Amniotic epithelial cell (primary cell): ENCODE data around the gene AMD1.
A peak's percentile ranks its signal among the peaks of the same experiment; 100 is the strongest.

Experiments used
- DNase-seq: peaks from one replicate; pipeline ENCODE4 v3.0.0-alpha.2; 2010; ENCODE audit warnings: low read depth

Gene AMD1

DNA sequence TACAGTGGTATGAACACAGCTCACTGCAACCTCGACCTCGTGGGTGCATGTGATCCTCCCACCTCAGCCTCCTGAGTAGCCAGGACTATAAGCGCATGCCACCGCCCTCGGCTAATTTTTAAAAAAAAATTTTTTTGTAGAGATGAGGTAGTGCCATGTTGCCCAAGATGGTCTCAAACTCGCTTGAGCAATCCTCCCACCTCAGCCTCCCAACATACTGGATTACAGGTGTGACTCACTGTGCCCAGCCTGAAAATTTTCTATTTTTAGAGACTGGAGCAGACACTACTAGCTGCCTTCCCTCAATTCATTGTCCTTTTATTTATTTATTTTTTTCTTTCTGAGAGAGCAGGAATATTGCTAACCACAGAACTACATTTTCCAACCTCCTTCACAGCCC is 63.6 kb downstream of the AMD1 start:
- DNase-seq, result peak; percentile 51

DNA sequence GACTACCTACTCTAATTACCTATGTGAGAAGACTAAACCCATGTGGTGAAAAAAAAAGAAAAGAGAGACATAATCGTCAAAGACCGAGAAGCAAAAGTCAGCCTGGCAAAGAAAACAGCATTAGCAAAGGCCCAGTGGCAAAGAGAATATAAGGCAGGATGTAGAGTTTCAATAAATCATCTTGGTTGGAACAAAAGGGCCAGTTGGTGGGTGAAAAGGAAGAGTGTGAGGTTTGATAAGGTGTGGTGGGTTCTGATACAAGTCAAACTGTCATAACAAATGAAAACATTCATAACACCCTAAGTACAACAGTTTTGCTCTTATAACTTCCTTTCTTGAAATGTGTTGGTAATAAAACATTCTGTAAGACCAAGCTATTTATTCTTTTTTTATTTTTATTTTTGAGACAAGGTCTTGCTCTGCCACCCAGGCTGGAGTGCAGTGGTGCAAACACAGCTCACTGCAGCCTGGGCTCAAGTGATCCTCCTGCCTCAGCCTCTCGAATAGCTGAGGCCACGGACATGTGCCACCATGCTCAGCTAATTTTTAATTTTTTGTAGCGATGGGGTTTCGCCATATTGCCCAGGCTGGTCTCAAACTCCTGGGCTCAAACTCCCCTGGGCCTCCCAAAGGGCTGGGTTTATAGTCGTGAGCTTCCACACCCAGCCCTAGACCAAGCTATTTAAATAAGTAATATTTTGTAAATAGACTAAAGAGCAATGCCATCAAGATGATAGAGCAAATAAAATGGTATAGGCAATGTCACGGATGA is 65.0 kb downstream of the AMD1 start:
- DNase-seq, result no peak

DNA sequence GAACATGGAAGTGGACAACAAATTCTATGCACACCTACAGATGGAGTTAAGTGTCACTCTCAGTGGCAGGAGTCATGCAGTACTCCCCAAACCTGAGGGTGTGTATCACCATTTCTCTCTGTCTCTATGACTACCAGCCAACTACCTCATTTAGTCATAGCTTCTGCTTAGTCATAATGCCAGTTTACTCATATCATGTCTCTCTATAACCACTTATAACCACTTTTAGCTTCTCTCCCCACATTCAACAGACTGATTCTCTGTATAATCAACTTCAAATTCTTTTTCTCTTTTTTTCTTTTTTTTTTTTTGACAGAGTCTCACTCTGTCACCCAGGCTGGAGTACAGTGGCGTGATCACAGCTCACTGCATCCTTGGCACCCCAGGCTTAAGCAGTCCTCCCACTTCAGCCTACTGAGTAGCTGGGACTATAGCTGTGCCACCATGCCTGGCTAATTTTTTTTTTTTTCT is 70.1 kb downstream of the AMD1 start:
- DNase-seq, result peak; percentile 90
